Neuronal stem cell (in vitro differentiated cells): ENCODE data around the gene HIKESHI.
"Not testable (repeated sequence)": the region's sequence is repeated elsewhere in the genome, so short reads cannot be mapped to it uniquely, and the experiment has no call there.

ENCODE experiments used
- DNase-seq: peaks from one replicate; pipeline ENCODE4 v3.0.0-alpha.2; 2013; ENCODE audit warnings: low spot score
- H2AFZ ChIP-seq: one replicate; pipeline ENCODE4 v1.6.1; 2013; ENCODE audit warnings: mild to moderate bottlenecking, low read length, inconsistent platforms
- H2AK5ac ChIP-seq: 2 replicates; pipeline ENCODE4 v1.6.1; 2013; ENCODE audit warnings: low read depth, mild to moderate bottlenecking, inconsistent platforms, low read length, moderate library complexity, mixed read lengths
- H2BK120ac ChIP-seq: 2 replicates; pipeline ENCODE4 v1.6.1; 2013; ENCODE audit warnings: low read depth, mild to moderate bottlenecking, inconsistent platforms, low read length, moderate library complexity, mixed read lengths
- H2BK12ac ChIP-seq: one replicate; pipeline ENCODE4 v1.6.1; 2013; ENCODE audit warnings: low read length, inconsistent platforms
- H2BK15ac ChIP-seq: 2 replicates; pipeline ENCODE4 v1.6.1; 2013; ENCODE audit warnings: mild to moderate bottlenecking, low read length, inconsistent platforms, mixed read lengths
- H2BK5ac ChIP-seq: one replicate; pipeline ENCODE4 v1.6.1; 2013; ENCODE audit warnings: inconsistent platforms, mild to moderate bottlenecking, low read length, moderate library complexity
- H3K14ac ChIP-seq: one replicate; pipeline ENCODE4 v1.6.1; 2013; ENCODE audit warnings: low read length, inconsistent platforms
- H3K18ac ChIP-seq: 2 replicates; pipeline ENCODE4 v1.6.1; 2013; ENCODE audit warnings: low read length, inconsistent platforms
- H3K23ac ChIP-seq: 2 replicates; pipeline ENCODE4 v1.6.1; 2013; ENCODE audit warnings: low read depth, mild to moderate bottlenecking, mixed read lengths, low read length, inconsistent platforms; ENCODE audit not compliant: poor library complexity
- H3K27ac ChIP-seq: replicated peaks from 3 replicates; pipeline ENCODE4 v1.5.1; 2013; ENCODE audit warnings: low read length, inconsistent platforms
- H3K27me3 ChIP-seq, 3 experiments: 2 replicates each; pipeline ENCODE4 v1.6.1; 2013; ENCODE audit warnings: low read length in 3 of 3, mild to moderate bottlenecking in 2 of 3, inconsistent platforms in 1 of 3, low read depth in 1 of 3, mixed read lengths in 1 of 3, moderate library complexity in 1 of 3; ENCODE audit not compliant: control insufficient read depth in 3 of 3, insufficient read depth in 3 of 3
- H3K36me3 ChIP-seq, 2 donors: replicated peaks in 1 of 2; 2 replicates each; pipeline ENCODE4 v1.6.1; 2013; ENCODE audit warnings: low read length in 2 of 2; ENCODE audit not compliant: control insufficient read depth in 2 of 2, insufficient read depth in 2 of 2
- H3K4ac ChIP-seq: 2 replicates; pipeline ENCODE4 v1.6.1; 2013; ENCODE audit warnings: inconsistent platforms, mild to moderate bottlenecking, low read length, moderate library complexity
- H3K4me1 ChIP-seq, 2 donors: 1 replicate in 1 of 2; 2 replicates in 1 of 2; pipeline ENCODE4 v1.6.1; 2013; ENCODE audit warnings: low read length in 2 of 2, low read depth in 1 of 2; ENCODE audit not compliant: control insufficient read depth in 2 of 2, insufficient read depth in 1 of 2
- H3K4me2 ChIP-seq: one replicate; pipeline ENCODE4 v1.6.1; 2013; ENCODE audit warnings: mild to moderate bottlenecking, low read length, inconsistent platforms; ENCODE audit not compliant: insufficient read depth, poor library complexity, severe bottlenecking
- H3K4me3 ChIP-seq, 2 donors: 2 replicates each; pipeline ENCODE4 v1.5.1; 2013; ENCODE audit warnings: low read length in 2 of 2, mild to moderate bottlenecking in 2 of 2, inconsistent platforms in 1 of 2, moderate library complexity in 1 of 2
- H3K79me1 ChIP-seq: one replicate; pipeline ENCODE4 v1.6.1; 2013; ENCODE audit warnings: low read depth, mild to moderate bottlenecking, inconsistent platforms, low read length, moderate library complexity
- H3K9ac ChIP-seq: one replicate; pipeline ENCODE4 v1.6.1; 2013; ENCODE audit warnings: mild to moderate bottlenecking, low read depth, low read length, inconsistent platforms; ENCODE audit not compliant: poor library complexity
- H3K9me3 ChIP-seq, 2 donors: replicated peaks in 1 of 2; 2 replicates each; pipeline versions ENCODE3 to v1.6.1; 2013; ENCODE audit warnings: low read length in 2 of 2, mild to moderate bottlenecking in 2 of 2, inconsistent platforms in 1 of 2, low read depth in 1 of 2, mixed read lengths in 1 of 2, moderate library complexity in 1 of 2; ENCODE audit not compliant: control insufficient read depth in 2 of 2, insufficient read depth in 1 of 2
- H4K8ac ChIP-seq: one replicate; pipeline ENCODE4 v1.6.1; 2013; ENCODE audit warnings: low read depth, mild to moderate bottlenecking, inconsistent platforms, low read length, moderate library complexity
- H4K91ac ChIP-seq: one replicate; pipeline ENCODE4 v1.6.1; 2013; ENCODE audit warnings: low read length, low read depth, mild to moderate bottlenecking, inconsistent platforms; ENCODE audit not compliant: poor library complexity
- WGBS, 2 donors: extraction: QIAGEN DNeasy Blood & Tissue Kit; methylation state at CpG; one replicate each; pipeline ENCODE4 v1.1.7; 2013; ENCODE audit warnings: missing lambda C conversion rate in 2 of 2, mixed read lengths in 1 of 2; ENCODE audit not compliant: insufficient read length in 2 of 2, insufficient replicate concordance in 1 of 2; ENCODE audit errors: extremely low coverage in 2 of 2; 5-methylcytosine and 5-hydroxymethylcytosine counted together

Gene HIKESHI

GRCh38 chr11:86287468-86287796 lies 14.6 kb upstream of the HIKESHI start:
- H2BK5ac ChIP-seq, result no peak overlapping the region
- H3K23ac ChIP-seq, result no peak overlapping the region
- H4K8ac ChIP-seq, result no peak overlapping the region
- no peak overlapping the region for H2BK15ac ChIP-seq
- H3K9ac ChIP-seq, result no peak overlapping the region
- H3K79me1 ChIP-seq, result no peaks in the 10 kb centered on the region
- H3K36me3 ChIP-seq, result peaks cover 4 to 17% of the 10 kb centered on the region in 2 donors
- H3K18ac ChIP-seq, result no peak overlapping the region
- H3K4me1 ChIP-seq, result peaks cover 0 to 1% of the 10 kb centered on the region in 2 donors
- no peak overlapping the region for H3K14ac ChIP-seq
- no peak overlapping the region for H2BK120ac ChIP-seq
- no peak overlapping the region for H4K91ac ChIP-seq
- no peak overlapping the region for H2AK5ac ChIP-seq
- H3K27me3 ChIP-seq, result no peaks in the 10 kb centered on the region
- WGBS, 2 donors, result no CpG with 5 or more reads among the region's 2 CpGs
- H3K4me2 ChIP-seq, result no peak overlapping the region
- H2AFZ ChIP-seq, result no peak overlapping the region
- no peak overlapping the region for H3K4ac ChIP-seq
- H3K4me3 ChIP-seq, result no peak overlapping the region
- no peak overlapping the region for H2BK12ac ChIP-seq
- H3K27ac ChIP-seq, result no peak overlapping the region
- no peak for DNase-seq
- no peaks in the 10 kb centered on the region for H3K9me3 ChIP-seq

GRCh38 chr11:86288776-86289507 lies 13.1 kb upstream of the HIKESHI start:
- Histone ChIP-seq H3K9ac (no peak overlapping the region), H4K8ac (no peak overlapping the region), H2BK12ac (no peak overlapping the region), H4K91ac (no peak overlapping the region), H2BK5ac (no peak overlapping the region), H3K4me3 (no peak overlapping the region), H3K79me1 (no peaks in the 10 kb centered on the region), H3K36me3 (peaks cover 4 to 8% of the 10 kb centered on the region in 2 donors), H3K18ac (no peak overlapping the region), H3K4me2 (no peak overlapping the region), H3K27me3 (no peaks in the 10 kb centered on the region), H2BK15ac (no peak overlapping the region), H2AFZ (no peak overlapping the region), H2BK120ac (no peak overlapping the region), H3K14ac (no peak overlapping the region), H3K4me1 (peaks cover 0 to 1% of the 10 kb centered on the region in 2 donors), H3K4ac (no peak overlapping the region), H3K27ac (no peak overlapping the region), H3K23ac (peak overlapping the region; percentile 69), H3K9me3 (no peaks in the 10 kb centered on the region), H2AK5ac (no peak overlapping the region)
- DNase-seq, result no peak
- no CpG with 5 or more reads among the region's 7 CpGs for WGBS, 2 donors

- not testable (repeated sequence) for H3K4me3 ChIP-seq, H3K36me3 ChIP-seq, H3K4me1 ChIP-seq, H3K4ac ChIP-seq, DNase-seq, H4K8ac ChIP-seq, H3K79me1 ChIP-seq, H2BK5ac ChIP-seq, H2BK15ac ChIP-seq, H2AK5ac ChIP-seq, H3K27ac ChIP-seq, H4K91ac ChIP-seq, H3K27me3 ChIP-seq, H2BK120ac ChIP-seq, H2AFZ ChIP-seq, H3K4me2 ChIP-seq, H3K23ac ChIP-seq, H2BK12ac ChIP-seq, H3K9ac ChIP-seq, H3K9me3 ChIP-seq, H3K14ac ChIP-seq, H3K18ac ChIP-seq
- no CpG with 5 or more reads among the region's 9 CpGs for WGBS, 2 donors
These were observed 12.3 kb upstream of the HIKESHI start for GRCh38 chr11:86289508-86290280.

GRCh38 chr11:86291466-86292262 lies 10.4 kb upstream of the HIKESHI start:
- Histone ChIP-seq H2AK5ac (no peak overlapping the region), H3K4me3 (no peak overlapping the region), H3K23ac (no peak overlapping the region), H3K18ac (no peak overlapping the region), H2BK15ac (no peak overlapping the region), H3K4ac (no peak overlapping the region), H3K9me3 (peaks cover 0 to 5% of the 10 kb centered on the region in 2 donors), H2BK120ac (no peak overlapping the region), H3K79me1 (no peaks in the 10 kb centered on the region), H3K4me1 (peaks cover 0 to 1% of the 10 kb centered on the region in 2 donors), H3K4me2 (no peak overlapping the region), H3K14ac (no peak overlapping the region), H2AFZ (no peak overlapping the region), H3K27me3 (no peaks in the 10 kb centered on the region), H3K9ac (no peak overlapping the region), H4K8ac (no peak overlapping the region), H2BK12ac (no peak overlapping the region), H4K91ac (no peak overlapping the region), H3K27ac (no peak overlapping the region), H2BK5ac (no peak overlapping the region), H3K36me3 (no peaks in the 10 kb centered on the region)
- peak; percentile 57 for DNase-seq
- WGBS, 2 donors, result no CpG with 5 or more reads among the region's 3 CpGs
